Stimulated activated CD4-positive, alpha-beta T cell treated with anti-CD3 and anti-CD28 coated beads, TNF-alpha, amount 100 ng/mL, for 1 hour (primary cell): Measurements from ENCODE around the gene APOM.

Experiments
- DNase-seq, 3 donors: peaks; one replicate each; pipeline ENCODE4 v3.0.0-alpha.2; 2020; ENCODE audit warnings: low read depth in 3 of 3, low spot score in 1 of 3

The APOM gene

DNA sequence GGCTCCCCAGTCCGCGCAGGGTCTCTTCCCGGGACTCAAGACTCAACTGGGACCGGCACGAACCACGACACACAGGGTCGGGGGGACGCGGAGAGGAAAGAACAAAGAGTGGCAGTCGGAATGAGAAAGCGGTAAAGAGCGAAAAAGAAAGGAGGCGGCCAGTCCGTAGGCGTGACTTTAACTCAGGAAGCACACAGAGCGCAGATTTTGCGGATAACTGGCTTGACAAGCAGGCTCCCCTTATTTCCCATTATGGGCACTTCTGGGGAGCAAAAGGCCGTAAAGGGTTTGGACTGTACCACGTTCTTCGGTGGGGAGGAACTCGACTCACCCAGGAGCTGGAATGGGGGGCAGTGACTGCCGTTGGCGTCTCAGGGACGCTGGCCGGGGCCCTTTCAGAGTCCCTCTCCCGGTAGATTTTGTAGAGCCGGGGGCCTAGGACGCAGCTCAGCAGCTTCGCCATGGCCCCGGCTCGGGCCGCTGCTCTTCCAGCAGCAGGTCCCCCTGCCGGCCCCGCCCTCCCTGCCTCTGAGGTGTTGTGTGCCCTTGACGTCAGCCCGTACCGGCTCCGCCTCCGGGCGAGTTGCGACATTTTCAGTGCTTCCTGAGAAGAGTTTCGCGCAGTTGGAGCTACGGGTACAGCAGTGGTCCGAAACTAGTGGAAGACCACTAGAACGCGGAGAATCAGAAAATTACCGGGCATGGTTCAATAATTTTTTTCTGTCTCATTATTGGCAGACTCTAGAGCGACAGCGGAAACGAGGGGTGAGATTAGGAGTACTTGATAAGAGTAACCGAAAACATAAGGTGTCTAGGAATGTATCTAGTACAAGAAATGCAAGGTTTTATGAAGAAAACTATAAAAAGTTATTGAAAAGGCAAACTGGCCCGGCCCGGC is 47.4 kb downstream of the APOM start, which contains the start of gene ABHD16A:
Gene ABHD16A, minus strand, starts transcription at position 506 of the 898 bp plus-strand sequence. Its CDS starts 43 bp downstream, at position 463.
- peak; percentile 89 to 94 (median 94) for DNase-seq

DNA sequence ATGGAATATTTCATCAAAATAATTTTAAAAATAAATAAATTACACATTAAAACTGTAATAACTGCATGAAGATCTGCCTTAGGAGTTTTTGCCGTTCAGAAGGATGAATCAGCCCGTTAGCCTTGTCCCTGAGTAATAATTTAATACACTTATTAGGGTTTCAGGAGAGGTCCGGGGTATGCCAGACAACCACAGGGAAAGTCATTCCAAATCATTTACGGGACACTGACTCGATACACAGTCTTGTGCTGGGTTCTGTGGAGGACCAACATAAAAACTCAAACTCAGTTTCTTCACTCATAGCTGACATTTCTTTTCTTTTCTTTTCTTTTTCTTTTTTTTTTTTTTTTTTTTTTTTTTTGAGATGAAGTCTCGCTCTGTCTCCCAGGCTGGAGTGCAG is 50.2 kb downstream of the APOM start:
- no peak for DNase-seq

- no peak for DNase-seq
Observed at GRCh38 chr6:31706599-31706998, 50.9 kb downstream of the APOM start, which contains the start of gene LY6G6F. Gene LY6G6F, plus strand, starts transcription at chr6:31706866. Its CDS starts 41 bp downstream, at chr6:31706907.

GRCh38 chr6:31707701-31708100 is 52.0 kb downstream of the APOM start:
- DNase-seq, result no peak
